NCI-H69 (cell line): ENCODE measurements around the gene PPP3CA.
A peak's percentile ranks its signal among the peaks of the same experiment; 100 is the strongest.

Source experiments
- DNase-seq: peaks from one replicate; lab custom pipeline; 2025; lab: John Stamatoyannopoulos, UW

Gene PPP3CA

DNA sequence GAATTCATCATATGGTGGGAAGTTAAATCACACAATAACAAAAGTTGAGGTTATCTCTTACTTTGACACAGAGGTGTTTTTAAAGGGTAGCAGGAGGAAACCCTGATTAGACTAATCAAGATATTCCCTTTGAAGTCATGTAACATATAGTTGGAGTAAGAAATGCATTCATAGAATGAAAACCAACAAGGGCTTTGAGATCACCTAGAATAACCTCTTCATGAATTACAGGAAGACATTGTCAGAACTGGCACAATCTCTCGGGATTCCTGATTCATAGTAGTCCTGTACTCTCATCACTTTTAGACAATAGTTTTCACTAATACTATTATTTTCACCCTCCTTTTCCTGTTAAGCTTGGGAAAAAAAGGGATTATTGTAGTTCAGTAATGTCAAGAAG lies 170.2 kb downstream of the PPP3CA start:
- no peak for DNase-seq

DNA sequence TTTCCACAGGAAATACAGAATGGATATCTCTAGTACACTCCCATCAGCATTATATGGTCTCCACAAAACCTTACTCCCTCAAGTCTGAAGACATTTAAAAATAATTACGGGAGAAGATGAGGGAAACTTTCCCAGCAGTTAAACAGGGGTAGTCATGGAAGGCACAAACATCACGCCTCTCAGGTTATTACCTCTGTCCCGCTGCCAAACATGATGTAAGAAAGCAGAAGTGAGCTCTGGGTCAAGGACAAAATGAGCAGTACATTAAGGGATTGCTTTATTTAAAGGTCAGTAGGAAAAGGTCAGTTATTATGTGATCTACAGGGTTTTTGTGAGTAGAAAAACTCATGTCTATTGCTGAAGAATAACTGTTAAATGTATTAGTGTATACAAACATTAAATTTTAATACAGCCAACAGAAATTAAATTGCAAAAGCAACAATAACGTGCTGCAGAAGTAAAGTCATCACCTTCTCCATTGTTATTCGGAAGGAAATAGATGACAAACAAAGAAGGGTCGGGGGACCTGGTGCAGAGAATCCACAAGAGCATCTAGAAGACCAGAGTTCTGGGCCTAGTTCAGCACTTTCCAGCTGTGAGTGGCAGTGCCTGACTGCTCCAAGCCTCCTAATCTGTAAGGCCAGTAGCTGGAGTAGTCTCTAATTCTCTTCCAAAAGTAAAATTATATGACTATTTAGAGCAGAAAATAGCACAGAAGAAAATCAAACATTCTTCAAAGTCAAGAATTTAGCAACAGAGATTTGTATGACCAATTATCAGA lies 171.2 kb downstream of the PPP3CA start:
- peak; percentile 64 for DNase-seq

DNA sequence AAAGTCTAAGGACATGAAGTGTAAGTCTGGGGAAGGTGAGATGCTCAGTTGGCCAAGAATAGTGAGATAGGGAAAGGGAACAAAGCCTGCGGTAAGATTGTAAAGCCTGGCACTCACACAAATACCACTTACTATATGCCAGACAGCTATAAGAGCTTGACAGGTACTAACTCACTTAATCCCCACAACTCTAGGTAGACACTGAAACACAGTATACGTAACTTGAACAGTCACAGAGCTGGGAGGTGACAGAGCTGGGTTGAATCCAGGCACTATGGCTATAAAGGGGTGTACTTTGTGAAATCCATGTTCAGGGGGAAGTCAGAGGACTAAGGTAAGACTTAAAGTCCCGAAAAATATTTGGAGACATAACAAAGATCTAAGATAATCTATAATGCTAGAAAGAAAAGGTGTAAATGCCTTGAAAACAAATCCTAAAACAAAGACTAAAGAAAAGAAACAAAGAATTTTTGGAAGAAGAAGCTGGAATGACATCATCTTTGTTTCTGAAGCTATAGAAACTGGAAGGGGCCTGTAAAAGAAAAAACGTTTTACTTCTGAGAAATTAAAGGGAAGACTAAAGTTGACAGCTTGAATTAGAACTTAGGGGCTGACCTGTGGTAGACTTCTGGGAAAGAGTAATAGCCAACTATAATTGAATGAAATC lies 172.5 kb downstream of the PPP3CA start:
- DNase-seq: peak; percentile 32

DNA sequence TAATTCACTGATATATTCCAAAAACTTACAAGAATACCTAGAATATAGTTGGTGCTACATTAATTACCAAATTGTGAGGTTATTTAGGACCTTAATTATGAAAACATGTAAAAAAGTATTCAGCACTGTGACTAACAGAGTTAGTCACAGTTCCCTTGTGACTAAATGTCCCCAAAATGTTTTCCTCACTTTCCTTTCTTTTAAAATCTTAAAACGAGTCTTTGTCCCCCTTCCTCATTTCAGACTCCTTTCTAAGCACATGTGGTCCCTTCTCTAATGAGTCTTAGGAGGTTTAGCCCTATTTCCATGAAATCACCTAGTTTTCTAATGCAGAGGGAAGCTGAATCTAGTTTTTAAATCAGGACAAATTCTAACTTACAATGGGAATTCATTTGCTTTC lies 175.0 kb downstream of the PPP3CA start:
- DNase-seq: no peak

DNA sequence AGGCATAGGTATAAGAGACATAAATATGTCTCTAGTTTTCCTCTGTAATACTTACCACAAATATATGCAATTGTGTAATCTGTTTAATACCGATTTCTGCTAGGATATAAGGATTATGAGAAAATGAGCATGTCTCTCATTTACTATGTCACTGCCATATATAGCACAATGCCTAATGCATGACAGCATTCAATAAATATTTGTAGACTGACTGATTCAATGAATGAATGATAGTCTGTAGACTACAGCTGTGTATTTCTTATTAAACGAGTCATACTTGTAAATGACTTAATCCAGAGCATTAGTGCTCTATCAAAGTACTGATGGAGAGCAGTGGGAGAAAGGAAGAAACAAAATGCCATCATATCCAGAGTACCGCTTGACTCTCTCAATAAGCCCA lies 175.6 kb downstream of the PPP3CA start:
- no peak for DNase-seq

DNA sequence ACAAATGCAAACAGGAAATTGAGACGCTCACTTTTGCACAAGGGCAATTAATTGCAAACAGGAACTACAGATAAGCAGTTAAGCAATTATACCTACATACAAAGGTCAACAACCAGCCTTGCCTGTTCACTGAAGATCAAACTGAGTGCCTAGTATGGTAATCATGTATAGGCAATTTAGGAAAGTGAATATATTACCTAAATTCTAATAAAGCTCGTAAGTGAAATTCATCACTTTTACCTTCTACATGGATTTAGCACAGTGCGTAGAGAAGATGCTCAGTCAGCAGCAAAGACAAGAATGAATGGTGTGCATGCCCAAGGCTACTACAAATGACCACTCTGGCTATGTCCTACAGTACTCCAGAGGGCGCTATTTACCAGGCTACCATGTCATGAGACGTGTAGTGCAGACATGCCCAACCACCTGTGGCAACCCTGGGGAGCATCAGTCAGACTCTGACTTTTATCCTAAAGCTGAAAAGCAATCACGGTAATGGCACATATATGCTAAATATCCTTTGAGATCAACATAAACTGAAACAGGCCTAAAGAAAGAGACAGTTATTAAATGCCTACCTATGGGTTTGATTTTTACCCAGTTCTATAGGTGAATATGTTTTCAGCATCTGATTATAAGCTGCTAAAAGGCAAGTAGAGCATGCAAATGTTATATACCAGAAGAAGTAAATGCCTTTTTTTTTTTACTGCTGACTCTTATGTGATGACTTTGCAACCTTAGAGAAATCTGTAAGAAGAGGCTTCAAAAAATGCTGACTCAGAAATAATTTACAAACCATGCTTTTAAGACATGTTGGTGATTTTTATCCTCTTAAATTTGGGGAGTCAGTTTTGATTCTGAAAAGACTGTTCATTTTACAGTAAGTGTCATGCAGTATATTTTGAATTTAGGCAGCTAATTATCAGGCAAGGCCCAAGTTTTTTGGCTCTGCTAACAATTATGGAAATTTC lies 178.0 kb downstream of the PPP3CA start:
- DNase-seq: peak; percentile 92

DNA sequence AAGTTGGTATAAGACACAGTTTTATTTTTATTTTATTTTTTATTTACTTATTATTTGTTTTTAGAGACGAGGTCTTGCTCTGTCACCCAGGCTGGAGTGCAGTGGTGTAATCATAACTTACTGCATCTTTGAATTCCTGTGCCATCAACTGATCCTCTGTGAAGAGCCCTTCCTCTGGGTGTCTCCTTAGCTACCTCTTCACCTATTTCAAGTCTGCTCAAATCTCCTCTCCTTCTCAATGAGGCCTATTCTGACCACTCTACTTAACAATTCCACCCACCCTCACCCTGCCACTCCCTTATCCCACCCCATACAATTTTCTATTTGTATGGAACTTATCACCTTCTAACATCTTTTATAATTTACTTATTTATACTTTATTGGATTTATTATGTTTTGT lies 183.4 kb downstream of the PPP3CA start:
- peak; percentile 18 for DNase-seq

DNA sequence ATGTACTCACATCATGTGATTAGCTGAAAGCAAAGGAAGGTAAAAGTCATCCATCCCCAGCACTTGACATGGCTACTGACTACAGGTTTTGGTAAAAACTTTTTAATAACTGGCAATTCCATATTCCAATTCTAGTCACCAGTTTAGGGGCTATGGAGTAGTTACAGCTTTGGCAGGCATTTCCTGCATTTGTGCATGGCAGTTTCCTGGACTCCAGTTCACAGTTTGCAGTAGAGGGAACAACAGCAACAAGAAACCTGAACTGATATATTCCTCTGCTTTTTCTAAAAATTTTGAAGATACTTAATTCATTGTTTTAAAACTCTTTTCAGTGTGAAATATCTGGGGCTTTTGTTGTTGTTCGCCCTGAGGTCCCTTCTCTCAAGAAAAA lies 184.3 kb downstream of the PPP3CA start:
- DNase-seq: no peak

DNA sequence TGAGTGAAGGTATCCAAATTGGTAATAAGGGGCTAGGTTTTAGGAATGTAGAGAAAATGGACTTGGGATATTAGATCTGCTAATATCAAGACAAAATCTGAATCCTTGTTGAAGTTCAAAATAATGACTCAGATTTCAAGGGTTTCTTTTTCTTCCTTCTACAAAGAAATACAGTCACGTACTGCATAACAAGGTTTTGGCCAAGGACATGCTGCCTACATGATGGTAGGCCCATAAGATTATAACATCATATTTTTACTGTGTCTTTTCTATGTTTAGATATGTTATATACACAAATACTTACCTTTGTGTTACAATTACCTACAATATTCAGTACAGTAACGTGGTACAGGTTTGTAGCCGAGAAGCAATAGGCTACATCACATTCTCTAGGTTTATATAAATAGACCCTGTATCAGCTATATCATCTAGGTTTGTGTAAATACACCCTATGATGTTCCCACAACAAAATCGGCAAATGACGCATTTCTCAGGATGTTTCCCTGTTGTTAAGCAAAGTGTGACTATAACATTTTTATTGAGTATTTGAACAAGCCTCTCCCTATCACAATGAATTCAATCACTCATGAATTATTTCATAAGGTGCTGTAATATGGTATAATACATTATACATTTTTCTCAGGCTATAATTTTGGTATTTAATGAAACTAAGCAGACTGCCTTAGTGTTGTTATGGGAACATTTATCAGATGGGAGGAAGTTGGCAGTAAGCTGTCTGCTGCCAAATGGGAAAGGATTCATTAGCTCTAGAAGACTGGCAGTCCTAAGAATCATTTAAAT lies 186.3 kb downstream of the PPP3CA start:
- peak; percentile 22 for DNase-seq

DNA sequence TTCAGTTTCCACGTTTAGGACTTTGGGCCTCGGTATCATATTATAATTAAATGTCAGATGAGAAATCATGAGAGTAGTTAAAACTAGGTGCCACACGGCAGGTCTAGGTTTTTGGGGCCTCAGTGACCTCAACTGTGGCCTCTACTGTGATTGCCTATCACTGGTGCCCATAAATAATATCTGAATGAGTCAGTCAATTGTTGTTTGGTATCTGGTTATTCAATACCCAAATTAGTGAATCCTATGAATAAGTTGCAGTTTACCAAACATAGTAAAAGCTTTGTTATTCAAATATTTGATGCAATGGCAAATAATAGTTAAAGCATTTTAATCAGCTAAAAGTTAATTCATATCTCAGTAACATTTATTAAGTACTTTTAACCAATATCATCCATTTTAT lies 188.8 kb downstream of the PPP3CA start:
- no peak for DNase-seq

DNA sequence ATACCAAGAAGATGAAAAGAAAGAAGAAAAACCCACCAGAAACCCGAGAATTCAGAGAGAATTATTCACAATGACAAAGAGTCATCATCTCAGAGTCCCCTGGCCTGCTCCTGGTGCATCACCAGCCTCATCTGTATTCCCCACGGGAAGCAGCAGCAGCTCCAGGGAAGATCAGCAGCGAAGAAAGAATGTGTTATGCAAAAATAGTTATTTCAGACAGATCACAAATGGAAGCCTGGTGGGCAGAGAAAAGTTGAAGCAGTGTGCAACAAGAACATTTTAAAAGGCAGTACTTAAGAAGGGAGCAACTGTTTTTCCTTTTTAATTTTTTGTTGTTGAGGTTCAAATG lies 189.2 kb downstream of the PPP3CA start:
- no peak for DNase-seq

DNA sequence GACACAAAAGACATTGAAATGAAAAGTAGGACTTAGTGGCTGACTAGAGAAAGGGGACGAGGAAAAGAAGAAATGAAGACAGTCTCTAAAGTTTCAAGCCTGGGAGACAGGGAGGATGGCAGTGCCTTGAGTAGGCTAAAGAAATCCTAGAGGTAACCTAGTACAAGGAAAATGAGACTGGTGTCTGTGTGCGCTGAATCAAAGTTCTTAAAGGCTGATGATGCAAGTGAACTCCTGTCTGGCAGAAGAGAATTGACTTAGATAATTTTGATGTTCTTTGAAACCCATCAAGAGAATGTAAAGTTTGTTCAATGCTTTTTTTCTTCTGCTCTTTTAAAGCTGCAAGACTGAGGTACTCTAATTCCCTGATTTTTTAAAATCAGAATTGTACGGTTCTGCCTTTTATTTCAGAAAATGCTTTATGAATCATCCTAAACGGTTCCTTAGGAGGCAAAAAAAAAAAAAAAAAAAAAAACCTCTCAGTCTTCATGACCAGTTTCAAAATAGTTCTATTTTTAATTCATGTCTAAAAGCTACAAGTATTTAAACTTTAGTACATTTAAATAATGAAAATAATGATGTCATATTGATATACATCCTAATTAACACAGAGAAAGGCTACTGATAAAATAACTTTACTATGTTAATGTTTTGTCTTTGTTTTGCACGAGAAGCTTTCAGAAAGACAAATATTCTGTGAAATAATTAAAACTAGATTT lies 189.8 kb downstream of the PPP3CA start:
- no peak for DNase-seq

DNA sequence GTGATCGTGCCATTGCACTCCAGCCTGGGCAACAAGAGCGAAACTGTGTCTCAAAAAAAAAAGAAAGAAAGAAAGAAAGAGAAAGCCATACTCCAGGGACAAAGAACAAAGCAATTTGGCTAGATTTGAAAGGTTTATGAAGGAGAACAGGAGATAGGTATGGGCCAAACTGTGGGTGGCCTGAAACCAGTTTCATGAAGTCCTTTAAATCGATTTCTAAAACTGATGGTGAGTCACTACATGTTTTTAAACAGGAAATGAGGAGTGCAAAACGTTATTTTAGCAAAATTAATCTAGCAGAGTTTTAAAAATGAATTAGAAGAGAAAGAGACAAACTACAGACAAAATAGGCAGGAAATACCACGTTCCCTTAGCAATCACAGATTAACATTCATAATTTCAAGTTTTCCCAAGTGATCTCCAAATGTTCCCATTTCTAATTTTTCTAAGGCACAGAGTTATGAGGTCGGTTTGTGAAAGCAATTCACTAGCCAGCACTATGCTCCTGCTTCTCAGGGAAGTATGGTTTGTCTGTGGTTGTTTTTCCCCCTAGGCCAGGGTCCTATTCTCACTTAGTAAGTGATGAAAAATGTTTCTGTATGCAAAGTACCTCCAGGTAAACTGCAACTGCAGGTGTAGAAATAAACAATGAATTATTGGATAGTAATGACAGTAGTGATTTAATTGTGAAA lies 190.6 kb downstream of the PPP3CA start:
- DNase-seq: no peak

DNA sequence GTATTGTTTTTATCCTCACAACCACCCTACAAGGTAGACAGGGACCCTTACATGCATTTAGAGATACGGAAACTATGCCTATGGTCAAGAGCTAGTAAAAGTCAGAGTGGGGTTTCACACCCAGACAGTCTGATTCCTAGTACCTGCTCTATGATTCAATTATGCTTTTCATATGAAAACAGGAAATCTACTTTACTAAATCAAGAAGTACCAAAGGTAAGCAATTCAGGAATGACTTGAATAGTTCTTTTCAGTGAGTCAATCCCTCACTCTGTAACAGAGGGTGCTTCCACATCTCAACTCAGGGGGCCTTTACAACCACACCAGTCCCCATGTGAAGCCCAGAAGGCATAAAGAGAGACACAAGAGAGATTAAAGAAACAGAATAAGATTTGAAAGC lies 191.4 kb downstream of the PPP3CA start:
- DNase-seq: peak; percentile 13

DNA sequence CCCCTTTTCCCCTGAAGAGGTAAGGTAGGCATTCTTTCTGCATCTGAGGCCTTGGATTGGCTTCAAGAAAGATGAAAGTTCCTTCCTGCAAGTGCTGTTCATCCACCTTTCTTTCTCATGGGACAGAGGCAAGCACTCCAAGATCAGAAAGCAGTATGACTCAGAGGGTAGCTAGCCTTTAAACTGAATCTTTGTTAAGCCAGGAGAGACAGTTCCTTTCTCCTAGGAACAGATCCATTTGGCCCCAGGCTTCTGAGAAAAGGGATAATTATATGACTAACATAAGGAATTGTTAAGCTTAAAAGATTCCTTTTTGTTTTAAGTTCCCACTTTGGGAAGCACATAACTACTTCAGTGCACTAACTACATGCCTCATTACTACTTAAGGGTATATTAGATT lies 192.0 kb downstream of the PPP3CA start:
- peak; percentile 74 for DNase-seq

DNA sequence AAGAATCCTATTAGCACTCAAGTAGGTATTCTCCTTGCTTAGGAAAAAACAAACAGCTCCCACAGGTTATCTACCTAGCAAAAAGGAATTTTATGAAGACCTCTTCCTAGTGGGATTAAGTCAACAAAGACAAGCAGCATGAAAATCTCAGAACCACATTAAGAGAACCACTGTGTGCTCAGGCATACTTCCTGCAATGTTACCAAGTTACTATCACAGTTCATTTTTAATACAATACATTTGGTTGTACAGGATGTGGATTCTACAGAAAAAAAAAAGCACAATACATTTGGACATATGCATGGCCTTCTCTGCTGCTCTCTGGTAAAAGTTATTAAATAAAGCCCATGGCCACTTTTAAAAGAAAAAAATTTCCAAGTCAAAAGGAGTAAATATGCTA lies 193.7 kb downstream of the PPP3CA start:
- DNase-seq: peak; percentile 65

DNA sequence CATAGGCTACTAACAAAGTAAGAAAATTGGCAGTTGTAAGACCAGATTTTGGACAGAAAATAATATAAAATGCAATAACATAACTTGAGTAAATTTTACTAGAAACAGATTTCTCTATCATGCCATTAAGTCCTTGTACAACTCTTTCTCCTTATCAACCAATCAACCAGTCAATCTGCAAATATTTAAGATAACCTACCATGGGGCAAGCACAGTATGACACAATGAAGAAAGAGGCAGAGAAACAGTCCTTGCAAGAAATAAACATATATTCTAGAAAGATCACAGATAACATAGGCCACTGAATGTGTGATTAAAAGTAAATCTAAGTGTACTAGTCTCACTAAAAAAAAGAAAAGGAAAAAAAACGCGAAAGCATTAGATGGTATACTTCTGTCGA lies 194.8 kb downstream of the PPP3CA start:
- DNase-seq: no peak

DNA sequence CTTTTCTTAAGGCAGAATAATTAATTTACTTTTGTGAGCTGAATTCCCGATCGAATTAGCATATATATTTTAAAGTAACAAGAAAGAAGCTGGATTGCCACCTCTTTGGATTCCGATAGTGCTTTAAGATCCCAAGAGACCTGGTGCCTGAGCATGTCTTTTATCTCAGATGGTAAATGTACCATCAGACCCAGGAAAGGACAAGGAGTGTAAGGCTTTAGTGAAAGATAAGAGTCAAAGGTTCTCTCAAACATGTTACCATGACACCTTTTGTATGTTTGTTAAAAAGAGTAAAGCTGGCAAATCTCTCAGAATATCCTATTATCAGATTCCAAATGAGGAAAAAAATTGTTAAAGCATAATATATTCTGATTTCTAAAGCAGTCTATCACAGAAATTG lies 198.8 kb downstream of the PPP3CA start:
- peak; percentile 28 for DNase-seq

DNA sequence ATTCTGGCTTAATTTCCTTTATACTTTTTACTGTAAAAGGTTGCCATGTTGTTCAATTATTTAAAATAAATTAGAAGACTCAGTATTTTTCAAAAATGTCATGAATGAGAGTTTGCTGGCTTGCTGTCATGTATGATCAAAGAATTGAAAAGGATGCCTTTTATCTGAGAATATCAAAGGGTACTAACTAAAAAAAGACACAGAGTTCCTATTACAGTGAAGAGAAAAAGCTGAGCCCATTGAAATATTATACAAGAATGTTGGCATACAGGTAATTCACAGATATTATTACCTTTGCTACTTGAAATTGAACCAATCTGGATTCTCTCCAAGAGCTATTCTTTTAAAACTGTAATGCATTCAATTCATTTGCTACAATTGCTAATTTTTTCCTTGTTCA lies 200.0 kb downstream of the PPP3CA start:
- no peak for DNase-seq

DNA sequence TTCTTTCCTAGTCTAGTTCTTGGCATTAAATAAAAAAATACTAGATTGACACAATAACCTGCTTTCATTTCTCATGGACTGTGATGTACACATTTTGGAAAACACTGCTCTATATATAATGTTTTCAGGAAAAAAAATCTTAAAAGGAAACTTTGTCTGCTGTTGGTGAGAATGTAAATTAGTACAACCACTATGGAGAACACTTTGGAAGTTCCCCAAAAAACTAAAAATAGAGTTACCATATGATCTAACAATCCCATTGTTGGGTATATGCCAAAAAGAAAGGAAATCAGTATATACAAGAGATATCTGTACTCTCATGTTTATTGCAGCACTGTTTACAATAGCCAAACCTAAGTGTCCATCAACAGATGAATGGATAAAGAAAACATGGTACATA lies 202.3 kb downstream of the PPP3CA start:
- DNase-seq: peak; percentile 10

DNA sequence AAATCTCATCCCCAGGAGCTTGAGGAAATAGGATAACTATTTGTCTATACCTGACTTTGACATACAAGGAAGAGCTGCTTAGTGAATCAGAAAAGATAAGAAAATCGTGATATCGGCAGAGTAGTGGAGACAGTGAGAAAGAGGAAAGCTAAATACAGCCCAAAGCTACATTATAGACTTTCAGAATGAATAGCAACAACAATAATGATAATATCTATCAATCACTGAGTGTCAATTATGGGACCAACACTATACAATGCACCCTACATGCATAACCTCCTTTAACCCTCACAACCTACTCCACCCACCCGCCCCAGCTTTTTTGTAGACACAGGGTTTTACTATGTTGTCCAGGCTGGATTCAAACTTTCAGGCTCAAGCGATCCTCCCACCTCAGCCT lies 205.1 kb downstream of the PPP3CA start:
- DNase-seq: no peak
